AG04450 (cell line): ENCODE data around the gene CST1. TPM values are rescaled to one million over a fixed set of nuclear protein-coding genes. Genes with fewer than 3 reads are reported as not detected.
"Not testable (repeated sequence)": the region's sequence is repeated elsewhere in the genome, so short reads cannot be mapped to it uniquely, and the experiment has no call there.

Source experiments
- CTCF ChIA-PET: fragments of 300-600, 350-600 bp; formaldehyde crosslinking; extraction: SDS; loops from one replicate; lab custom pipeline; 2022; ENCODE audit warnings: antibody characterized with exemption, inconsistent platforms; lab: Charles Lee
- POLR2A ChIA-PET: fragments of 350-600 bp; formaldehyde crosslinking; extraction: SDS; loops from one replicate; lab custom pipeline; 2021; ENCODE audit warnings: antibody characterized with exemption, inconsistent platforms; lab: Yijun Ruan, JAX
- DNase-seq: peaks from one replicate; pipeline ENCODE4 v3.0.0-alpha.2; 2011; ENCODE audit warnings: low read depth, low spot score
- H3K27ac ChIP-seq: one replicate; pipeline ENCODE4 v1.5.1; 2012; ENCODE audit warnings: low read depth, low read length, control low read depth
- H3K27me3 ChIP-seq: one replicate; pipeline ENCODE4 v1.6.0; 2012; ENCODE audit warnings: low read length; ENCODE audit not compliant: control insufficient read depth, insufficient read depth
- H3K4me3 ChIP-seq: 2 replicates; pipeline ENCODE4 v1.5.1; 2011; ENCODE audit warnings: mild to moderate bottlenecking, low read depth, low read length, control low read depth
- H3K9me3 ChIP-seq: 2 replicates; pipeline ENCODE4 v1.5.1; 2012; ENCODE audit warnings: low read length; ENCODE audit not compliant: control insufficient read depth, insufficient read depth
- CTCF ChIP-seq: IDR thresholded peaks from 2 replicates; pipeline ENCODE4 v1.5.1; 2011; ENCODE audit warnings: low read depth, low read length, control low read depth, inconsistent platforms
- polyA plus RNA-seq: library from polyadenylated mRNA; depleted of rRNA; stranded (reverse); fragments of >200 nt; gene quantifications from 2 replicates; pipeline ENCODE4 v1.2.3, GENCODE V29; 2011

CST1 gene
- polyA plus RNA-seq, 1 experiment = not detected

- ChIA-PET POLR2A (no interaction called here), CTCF (interaction anchor here (0.6 kb wide), 1 partner anchor 151 kb away, joined by 4 read pairs; no protein-coding TSS in a partner anchor)
- Histone ChIP-seq H3K9me3 (no peaks in the 10 kb centered on the region), H3K27me3 (no peaks in the 10 kb centered on the region), H3K27ac (no peak overlapping the region), H3K4me3 (no peak overlapping the region)
- TF ChIP-seq CTCF = no peak
- DNase-seq = no peak
Observed at GRCh38 chr20:23783447-23783846, 32.7 kb upstream of the CST1 start.

GRCh38 chr20:23782366-23782983, 31.7 kb upstream of the CST1 start:
- DNase-seq = no peak
- CTCF ChIA-PET = no interaction called here
- no peak overlapping the region for H3K4me3 ChIP-seq
- H3K27ac ChIP-seq = no peak overlapping the region
- H3K27me3 ChIP-seq = no peaks in the 10 kb centered on the region
- no peaks in the 10 kb centered on the region for H3K9me3 ChIP-seq
- POLR2A ChIA-PET = no interaction called here
- TF ChIP-seq CTCF = peak; percentile 46

- H3K4me3 ChIP-seq, CTCF ChIA-PET, POLR2A ChIA-PET, DNase-seq, H3K27me3 ChIP-seq, H3K27ac ChIP-seq, H3K9me3 ChIP-seq: not testable (repeated sequence)
Observed at GRCh38 chr20:23778676-23779075, 27.9 kb upstream of the CST1 start.

GRCh38 chr20:23777380-23777779, 26.6 kb upstream of the CST1 start:
- H3K9me3 ChIP-seq, POLR2A ChIA-PET: not testable (repeated sequence)

GRCh38 chr20:23776067-23776771, 25.5 kb upstream of the CST1 start:
- Histone ChIP-seq H3K27me3 (no peaks in the 10 kb centered on the region), H3K27ac (no peak overlapping the region), H3K9me3 (no peaks in the 10 kb centered on the region), H3K4me3 (no peak overlapping the region)
- ChIA-PET CTCF (no interaction called here), POLR2A (no interaction called here)
- no peak for DNase-seq
- TF ChIP-seq CTCF = no peak

More at GRCh38 chr20:23777380-23777779, 26.6 kb upstream of the CST1 start:
- H3K27me3 ChIP-seq, H3K4me3 ChIP-seq, H3K27ac ChIP-seq, DNase-seq, CTCF ChIA-PET: not testable (repeated sequence)

GRCh38 chr20:23774081-23774480, 23.3 kb upstream of the CST1 start:
- TF ChIP-seq CTCF = no peak
- CTCF ChIA-PET = no interaction called here
- Histone ChIP-seq H3K4me3 (no peak overlapping the region), H3K27ac (no peak overlapping the region), H3K27me3 (no peaks in the 10 kb centered on the region), H3K9me3 (no peaks in the 10 kb centered on the region)
- no peak for DNase-seq
- POLR2A ChIA-PET = no interaction called here
